Lower leg skin (tissue), 4 donors: Measurements from ENCODE around the gene CCDC150. TPM values are rescaled to one million over a fixed set of nuclear protein-coding genes. Genes with fewer than 3 reads are reported as not detected.

Experiments used
- DNase-seq, 2 donors: peaks; one replicate each; pipeline ENCODE4 v3.0.0-alpha.2; 2019; ENCODE audit warnings: low spot score in 2 of 2
- H3K4me3 ChIP-seq: fragments of 200-600 bp; sonication (generic); 2 replicates; pipeline ENCODE4 v1.5.1; 2017; ENCODE audit warnings: mild to moderate bottlenecking, low read depth; ENCODE audit not compliant: poor library complexity, severe bottlenecking
- POLR2A ChIP-seq, 2 donors: fragments of 450-650 bp; IDR thresholded peaks; one replicate each; pipeline ENCODE4 v1.6.1; 2016 to 2017; ENCODE audit warnings: antibody characterized with exemption in 2 of 2, mild to moderate bottlenecking in 1 of 2, moderate library complexity in 1 of 2
- WGBS, 2 donors: methylation state at CpG; one replicate each; pipeline ENCODE4 v1.1.5; 2018; 5-methylcytosine and 5-hydroxymethylcytosine counted together
- intact Hi-C: fragments of 100-400 bp; cut with DNase I; formaldehyde crosslinking; loops from one replicate; pipeline ENCODE4 v1.15.0; 2023; ENCODE audit warnings: low total_unique reads
- total RNA-seq, 4 donors: library from RNA; depleted of rRNA; stranded (reverse); fragments of >200 nt; gene quantifications; one replicate each; pipeline ENCODE4 v1.1.0, GENCODE V29; 2016
- TF ChIP-seq, protein P1 (sequence below), 3 donors: fragments of 450-650 bp; IDR thresholded peaks; one replicate each; pipeline ENCODE4 v1.5.1; 2016; ENCODE audit warnings: antibody characterized with exemption in 3 of 3, mild to moderate bottlenecking in 3 of 3, moderate library complexity in 2 of 3

The CCDC150 gene
- total RNA-seq, 4 donors from 2014 or later: 0.22 to 3.4 (median 1.3) TPM

DNA sequence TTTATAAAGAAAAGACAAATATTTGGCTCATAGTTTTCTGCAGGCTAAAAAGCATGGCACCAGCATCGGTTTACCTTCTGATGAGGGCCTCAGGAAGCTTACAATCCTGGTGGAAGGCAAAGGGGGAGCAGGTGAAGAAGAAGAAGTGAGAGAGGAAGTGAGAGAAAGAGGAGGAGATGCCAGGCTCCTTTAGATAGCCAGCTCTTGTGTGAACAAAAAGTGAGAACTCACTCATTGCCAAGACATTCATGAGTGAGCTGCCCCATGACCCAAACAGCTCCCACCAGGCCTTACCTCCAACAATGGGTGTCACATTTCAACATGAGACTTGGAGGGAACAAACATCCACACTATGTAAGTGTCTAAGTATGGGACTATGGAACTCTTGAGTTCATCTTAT, 14.3 kb downstream of the CCDC150 start:
- TF ChIP-seq POLR2A (IDR thresholded peaks at IDR 0.05): no peak
- TF ChIP-seq, protein P1, sequence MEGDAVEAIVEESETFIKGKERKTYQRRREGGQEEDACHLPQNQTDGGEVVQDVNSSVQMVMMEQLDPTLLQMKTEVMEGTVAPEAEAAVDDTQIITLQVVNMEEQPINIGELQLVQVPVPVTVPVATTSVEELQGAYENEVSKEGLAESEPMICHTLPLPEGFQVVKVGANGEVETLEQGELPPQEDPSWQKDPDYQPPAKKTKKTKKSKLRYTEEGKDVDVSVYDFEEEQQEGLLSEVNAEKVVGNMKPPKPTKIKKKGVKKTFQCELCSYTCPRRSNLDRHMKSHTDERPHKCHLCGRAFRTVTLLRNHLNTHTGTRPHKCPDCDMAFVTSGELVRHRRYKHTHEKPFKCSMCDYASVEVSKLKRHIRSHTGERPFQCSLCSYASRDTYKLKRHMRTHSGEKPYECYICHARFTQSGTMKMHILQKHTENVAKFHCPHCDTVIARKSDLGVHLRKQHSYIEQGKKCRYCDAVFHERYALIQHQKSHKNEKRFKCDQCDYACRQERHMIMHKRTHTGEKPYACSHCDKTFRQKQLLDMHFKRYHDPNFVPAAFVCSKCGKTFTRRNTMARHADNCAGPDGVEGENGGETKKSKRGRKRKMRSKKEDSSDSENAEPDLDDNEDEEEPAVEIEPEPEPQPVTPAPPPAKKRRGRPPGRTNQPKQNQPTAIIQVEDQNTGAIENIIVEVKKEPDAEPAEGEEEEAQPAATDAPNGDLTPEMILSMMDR (IDR thresholded peaks at IDR 0.05): no peak
- no peak for DNase-seq
- intact Hi-C loops: no loop called here
- H3K4me3 ChIP-seq: no peak overlapping the region
- 84 to 90% methylated on average over 1 of the region's 1 CpG for WGBS, 2 donors

DNA sequence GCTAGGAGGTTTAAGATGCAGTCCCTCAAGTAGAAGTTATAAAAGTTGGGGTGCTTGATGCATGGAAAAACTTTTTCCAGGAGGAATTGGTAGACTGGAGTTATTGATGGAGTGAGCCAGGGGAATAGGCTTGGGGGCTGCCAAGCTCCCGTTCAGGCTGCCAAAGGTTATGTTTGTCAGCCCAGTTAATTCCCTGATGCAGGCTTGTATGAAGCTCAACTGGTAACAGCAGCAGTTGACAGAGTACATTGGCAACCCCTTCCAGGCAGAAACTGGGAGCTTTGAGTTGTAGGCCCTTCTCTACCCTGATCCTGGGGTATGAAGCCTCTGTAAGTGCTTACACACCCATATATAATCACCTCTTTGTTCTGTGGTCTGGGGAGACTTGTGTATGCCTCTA, 16.2 kb downstream of the CCDC150 start:
- 42 to 55% methylated on average over 1 of the region's 1 CpG for WGBS, 2 donors
- DNase-seq: no peak
- TF ChIP-seq, protein P1 (IDR thresholded peaks at IDR 0.05): no peak
- no peak for TF ChIP-seq POLR2A (IDR thresholded peaks at IDR 0.05)
- intact Hi-C loops: no loop called here
- H3K4me3 ChIP-seq: no peak overlapping the region

DNA sequence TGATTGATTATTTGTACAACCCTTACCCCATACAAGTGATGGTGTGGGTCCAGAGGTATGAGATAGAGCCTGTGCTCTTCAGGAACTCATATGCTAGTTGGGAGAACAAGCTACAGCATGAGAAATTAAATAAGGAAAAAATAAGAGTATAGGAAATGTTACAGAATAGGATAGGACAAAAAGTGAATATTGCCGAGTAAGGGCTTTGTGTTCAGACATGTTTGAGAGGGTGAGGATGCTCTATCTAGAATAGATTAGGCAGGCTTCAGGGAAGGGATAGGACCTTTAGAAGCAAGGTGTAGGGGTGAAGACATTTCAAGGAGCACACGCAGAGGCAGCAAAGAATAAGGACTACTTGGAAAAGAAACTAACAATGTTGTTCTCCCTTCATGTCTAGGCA, 17.8 kb downstream of the CCDC150 start:
- no peak for TF ChIP-seq POLR2A (IDR thresholded peaks at IDR 0.05)
- TF ChIP-seq, protein P1 (IDR thresholded peaks at IDR 0.05): no peak
- no peak for DNase-seq
- intact Hi-C loops: no loop called here
- WGBS, 2 donors: 86 to 94% methylated on average over 2 of the region's 2 CpGs
- H3K4me3 ChIP-seq: no peak overlapping the region

DNA sequence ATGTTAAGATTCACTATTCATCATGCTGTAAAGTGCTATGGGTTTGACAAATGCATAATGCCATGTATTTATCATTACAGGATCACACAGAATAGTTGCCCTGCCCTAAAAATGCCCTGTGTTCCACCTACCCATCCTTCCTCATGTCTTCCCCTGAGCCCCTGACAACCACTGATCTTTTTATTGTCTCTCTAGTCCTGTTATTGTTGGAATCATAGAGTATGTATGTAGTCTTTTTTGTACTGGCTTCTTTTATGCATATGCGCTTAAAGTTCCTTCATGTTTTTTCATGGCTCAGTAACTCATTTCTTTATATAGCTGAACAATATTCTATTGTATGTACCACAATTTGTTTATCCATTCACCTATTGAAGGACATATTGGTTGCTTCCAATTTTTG, 20.3 kb downstream of the CCDC150 start:
- H3K4me3 ChIP-seq: no peak overlapping the region
- DNase-seq: no peak
- 100% methylated on average over 1 of the region's 1 CpG for WGBS, 2 donors
- intact Hi-C loops: no loop called here
- TF ChIP-seq POLR2A (IDR thresholded peaks at IDR 0.05): no peak
- TF ChIP-seq, protein P1 (IDR thresholded peaks at IDR 0.05): no peak

DNA sequence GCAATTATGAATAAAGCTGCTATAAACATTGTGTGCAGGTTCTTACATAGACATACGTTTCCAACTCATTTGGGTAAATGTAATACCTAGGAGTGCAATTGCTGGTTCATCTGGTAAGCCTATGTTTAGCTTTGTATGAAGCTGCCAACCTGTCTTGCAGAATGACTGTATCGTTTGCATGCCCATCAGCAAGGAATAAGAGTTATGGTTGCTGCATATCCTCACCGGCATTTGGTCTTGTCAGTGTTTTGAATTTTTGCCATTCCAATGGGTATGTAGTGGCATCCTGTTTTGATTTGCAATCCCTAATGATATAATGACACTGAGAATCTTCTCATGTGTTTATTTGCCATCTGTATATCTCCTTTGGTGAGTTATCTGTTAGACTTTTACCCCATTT, 20.7 kb downstream of the CCDC150 start:
- whole genome bisulfite sequencing, 2 donors: 76 to 80% methylated on average over 3 of the region's 3 CpGs
- DNase-seq: no peak
- intact Hi-C loops: no loop called here
- no peak overlapping the region for H3K4me3 ChIP-seq
- no peak for TF ChIP-seq POLR2A (IDR thresholded peaks at IDR 0.05)
- TF ChIP-seq, protein P1 (IDR thresholded peaks at IDR 0.05): no peak

DNA sequence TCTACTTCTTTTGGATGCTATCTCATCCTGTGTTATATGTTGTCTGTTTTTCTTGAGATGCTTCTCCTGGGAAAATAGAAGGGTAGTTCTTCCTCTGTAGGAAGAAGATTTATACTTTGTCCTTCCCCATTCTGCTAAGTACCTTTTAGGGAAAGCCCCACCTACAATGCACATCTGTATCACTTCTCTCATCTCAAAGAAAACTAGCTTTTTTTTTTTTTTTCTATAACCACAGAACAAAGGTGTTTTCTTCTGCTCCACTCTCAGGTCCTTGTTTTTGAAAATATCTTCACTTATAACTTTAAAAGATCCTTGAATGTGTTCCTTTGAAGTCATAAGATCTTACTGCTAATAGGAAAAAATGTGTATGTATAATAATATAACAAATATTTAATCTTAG, 30.8 kb downstream of the CCDC150 start:
- no peak for TF ChIP-seq POLR2A (IDR thresholded peaks at IDR 0.05)
- TF ChIP-seq, protein P1 (IDR thresholded peaks at IDR 0.05): no peak
- DNase-seq: no peak
- intact Hi-C loops: no loop called here
- H3K4me3 ChIP-seq: no peak overlapping the region
